ENCODE measurements around the gene NAPB. TPM values are rescaled to one million over a fixed set of nuclear protein-coding genes. Genes with fewer than 3 reads are reported as not detected.

Gene NAPB
- total and polyA plus RNA-seq, 2 of the 8 experiments (the other 6 are each of a cell fraction or from before 2014, with no cell fraction given): 6.2 to 12.3 TPM

- Histone ChIP-seq H3K9ac (replicated peaks in 1 of 4; ENCODE audit: extremely low read depth in 1 of 4, low read depth in 3 of 4, low read length in 3 of 4) (no peak overlapping the region), H2BK15ac (ENCODE audit: low read length) (no peak overlapping the region), H3K79me1 (ENCODE audit: low read depth, low read length) (no peaks in the 10 kb centered on the region), H3K9me3 (ENCODE audit: insufficient read depth in 2 of 2, low read depth in 1 of 2, low read length in 1 of 2) (no peaks in the 10 kb centered on the region), H4K20me1 (replicated peaks in 1 of 2; ENCODE audit: control insufficient read depth in 1 of 2, insufficient read depth in 2 of 2, low read length in 2 of 2) (no peaks in the 10 kb centered on the region), H3K36me3 (ENCODE audit: control insufficient read depth in 2 of 4, insufficient read depth in 4 of 4, low read length in 3 of 4) (no peaks in the 10 kb centered on the region), H3K4me1 (replicated peaks in 1 of 4; ENCODE audit: control insufficient read depth in 3 of 4, insufficient read depth in 4 of 4, low read length in 3 of 4) (no peaks in the 10 kb centered on the region; a peak in 1 of 7 replicates), H4K5ac (ENCODE audit: insufficient read length, low read depth, low read length) (no peak overlapping the region), H4K91ac (replicated peaks; ENCODE audit: insufficient read length, low read length) (no peak overlapping the region), H2AK5ac (ENCODE audit: low read depth, low read length) (no peak overlapping the region), H3K27me3 (replicated peaks in 1 of 4; ENCODE audit: control insufficient read depth in 3 of 4, extremely low read depth in 1 of 4, insufficient read depth in 3 of 4, low read length in 3 of 4) (no peaks in the 10 kb centered on the region; a peak in 1 of 7 replicates), H2AFZ (ENCODE audit: low read length) (no peak overlapping the region), H3K4me2 (ENCODE audit: insufficient read depth in 1 of 2, low read depth in 2 of 2, low read length in 2 of 2) (no peak overlapping the region), H3K23ac (ENCODE audit: insufficient read length) (no peak overlapping the region), H3K14ac (ENCODE audit: insufficient read length) (no peak overlapping the region), H3K4ac (replicated peaks; ENCODE audit: insufficient read length, low read depth, low read length) (no peak overlapping the region), H2BK120ac (replicated peaks; ENCODE audit: low read depth, low read length) (no peak overlapping the region), H4K8ac (ENCODE audit: extremely low read depth, insufficient read depth, low read length) (no peak overlapping the region), H2BK20ac (ENCODE audit: low read length) (no peak overlapping the region), H3K18ac (ENCODE audit: extremely low read depth, low read length) (no peak overlapping the region), H3K23me2 (ENCODE audit: low read depth, low read length) (no peaks in the 10 kb centered on the region), H3K4me3 (ENCODE audit: extremely low read depth in 1 of 4, insufficient read depth in 2 of 4, low read depth in 3 of 4, low read length in 4 of 4) (no peak overlapping the region), H2BK5ac (ENCODE audit: low read depth, low read length) (no peak overlapping the region), H3K27ac (ENCODE audit: low read depth, low read length) (no peak overlapping the region), H3K56ac (replicated peaks; ENCODE audit: insufficient read length, low read depth, low read length) (no peak overlapping the region), H2BK12ac (ENCODE audit: low read depth, low read length) (no peak overlapping the region), H3K79me2 (ENCODE audit: control insufficient read depth in 1 of 2, insufficient read depth in 2 of 2, low read length in 2 of 2) (no peaks in the 10 kb centered on the region)
- 75% methylated on average over 5 of the region's 5 CpGs; no CpG with 5 or more reads in 1 of the 2 experiments for WGBS, 2 experiments (ENCODE audit: extremely low coverage in 1 of 2, insufficient coverage in 1 of 2, insufficient read length in 1 of 2, insufficient replicate concordance in 2 of 2, low coverage in 1 of 2, low lambda C conversion rate in 2 of 2, missing lambda C conversion rate in 1 of 2)
- DNase-seq (ENCODE audit: low read depth in 1 of 2, low spot score in 2 of 2) (no peak), FAIRE-seq (no peak)
- ChIA-PET CTCF (ENCODE audit: partially characterized antibody) (interaction anchor here (0.6 to 18.9 kb wide), 3 partner anchors 167 to 512 kb away, joined by 3 to 328 read pairs (median 3); partner anchors contain the start of gene CST9), POLR2A (ENCODE audit: partially characterized antibody) (no interaction called here)
- no peak for TF ChIP-seq PHF8 (conservative IDR thresholded peaks at IDR 0.05; ENCODE audit: low read depth, low read length)
- no peak for TF ChIP-seq JUND (IDR thresholded peaks at IDR 0.05; ENCODE audit: low read length)
- no peak for TF ChIP-seq ATF3 (IDR thresholded peaks at IDR 0.05; ENCODE audit: insufficient read depth, low read depth, low read length)
- TF ChIP-seq RBBP5 (IDR thresholded peaks at IDR 0.05; ENCODE audit: borderline replicate concordance, low read depth, low read length): no peak
- TF ChIP-seq CBX8 (IDR thresholded peaks at IDR 0.05; ENCODE audit: borderline replicate concordance, low read depth, low read length): no peak
- no peak for TF ChIP-seq EP300 (IDR thresholded peaks at IDR 0.05; ENCODE audit: borderline replicate concordance in 1 of 2, low read depth in 2 of 2, low read length in 2 of 2)
- TF ChIP-seq POU5F1 (IDR thresholded peaks at IDR 0.05; ENCODE audit: low read depth, low read length): no peak
Observed at GRCh38 chr20:23438661-23439060, 17.4 kb upstream of the NAPB start.
